NCI-H526 treated with DMSO at 0.1 percent for 48 hours (cell line): Measurements from ENCODE around the gene ITGB4.
"Not testable (repeated sequence)": the region's sequence is repeated elsewhere in the genome, so short reads cannot be mapped to it uniquely, and the experiment has no call there.

Source experiments
- DNase-seq: peaks from one replicate; lab custom pipeline; 2025; lab: John Stamatoyannopoulos, UW

ITGB4 gene

DNA sequence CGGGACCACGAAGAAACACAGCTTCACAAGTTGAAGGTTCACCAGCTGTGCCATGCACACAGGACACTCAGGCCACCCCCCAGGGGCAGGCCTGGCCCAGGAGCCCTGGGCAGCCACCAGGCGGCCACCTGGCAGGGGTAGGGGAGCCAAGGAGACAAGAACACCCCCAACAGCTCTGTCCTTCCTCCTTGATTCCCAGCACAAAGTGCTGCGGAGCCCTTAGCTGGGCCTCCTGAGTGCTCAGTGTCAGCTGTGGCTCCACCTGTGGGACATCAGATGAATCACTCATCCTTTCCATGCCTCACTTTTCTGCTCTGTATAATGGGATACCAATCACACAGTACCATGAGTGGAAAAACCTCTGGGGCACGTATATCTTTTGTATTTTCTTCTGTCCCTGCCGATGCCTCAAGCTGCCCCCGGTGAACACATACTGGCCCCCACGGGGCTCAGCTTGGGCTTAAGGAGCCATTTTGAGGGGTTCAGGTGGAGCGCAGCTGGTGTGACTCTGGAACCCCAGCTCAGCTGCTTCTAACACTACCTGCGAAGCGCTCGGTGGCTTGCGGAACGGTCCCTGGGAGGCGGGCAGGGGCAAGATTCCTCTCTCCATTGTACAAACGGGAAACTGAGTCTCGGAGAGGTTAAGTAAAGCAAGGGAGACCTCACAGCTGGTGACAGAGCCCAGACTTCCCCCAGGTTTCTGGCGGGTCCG lies 31.7 kb downstream of the ITGB4 start:
- no peak for DNase-seq

DNA sequence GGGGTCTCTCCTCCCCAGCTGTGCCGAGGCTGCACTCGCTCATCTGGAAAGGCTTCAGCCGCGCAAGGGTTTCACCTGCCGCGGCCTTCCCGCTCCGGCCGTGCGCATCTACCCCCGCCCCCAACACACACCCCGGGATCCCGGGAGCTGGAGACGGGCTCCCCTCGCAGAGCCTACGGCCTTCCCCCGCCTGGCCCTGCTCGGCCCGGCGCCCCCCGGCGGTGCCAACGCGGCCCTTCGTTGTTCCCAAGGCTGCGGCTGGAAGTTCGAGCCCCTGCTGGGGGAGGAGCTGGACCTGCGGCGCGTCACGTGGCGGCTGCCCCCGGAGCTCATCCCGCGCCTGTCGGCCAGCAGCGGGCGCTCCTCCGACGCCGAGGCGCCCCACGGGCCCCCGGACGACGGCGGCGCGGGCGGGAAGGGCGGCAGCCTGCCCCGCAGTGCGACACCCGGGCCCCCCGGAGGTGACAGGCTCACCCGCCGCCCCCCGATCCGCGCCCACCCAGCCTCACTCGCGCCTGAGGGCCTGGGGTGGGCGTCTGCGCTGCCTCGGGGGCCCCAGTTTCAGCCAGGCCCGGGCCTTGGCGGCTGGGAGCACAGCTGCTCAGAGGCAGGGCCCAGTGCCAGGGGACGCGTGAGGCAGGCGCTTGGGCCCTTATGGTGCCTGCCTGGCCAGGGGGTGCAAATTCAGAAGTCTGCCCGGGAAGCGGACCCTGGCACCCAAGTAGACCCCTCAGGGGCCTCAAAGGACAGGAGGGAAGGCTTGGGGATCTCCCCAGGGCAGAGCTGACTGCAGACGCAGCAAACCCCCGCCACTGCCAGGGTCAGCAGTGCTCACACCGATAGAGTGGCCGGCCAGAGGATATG lies 32.5 kb downstream of the ITGB4 start:
- peak; percentile 43 for DNase-seq

- DNase-seq: no peak
These were observed 33.3 kb downstream of the ITGB4 start for GRCh38 chr17:75754378-75755204.

- no peak for DNase-seq
These were observed 34.1 kb downstream of the ITGB4 start for GRCh38 chr17:75755205-75755901.

- no peak for DNase-seq
These were observed 34.7 kb downstream of the ITGB4 start for GRCh38 chr17:75755990-75756389.

DNA sequence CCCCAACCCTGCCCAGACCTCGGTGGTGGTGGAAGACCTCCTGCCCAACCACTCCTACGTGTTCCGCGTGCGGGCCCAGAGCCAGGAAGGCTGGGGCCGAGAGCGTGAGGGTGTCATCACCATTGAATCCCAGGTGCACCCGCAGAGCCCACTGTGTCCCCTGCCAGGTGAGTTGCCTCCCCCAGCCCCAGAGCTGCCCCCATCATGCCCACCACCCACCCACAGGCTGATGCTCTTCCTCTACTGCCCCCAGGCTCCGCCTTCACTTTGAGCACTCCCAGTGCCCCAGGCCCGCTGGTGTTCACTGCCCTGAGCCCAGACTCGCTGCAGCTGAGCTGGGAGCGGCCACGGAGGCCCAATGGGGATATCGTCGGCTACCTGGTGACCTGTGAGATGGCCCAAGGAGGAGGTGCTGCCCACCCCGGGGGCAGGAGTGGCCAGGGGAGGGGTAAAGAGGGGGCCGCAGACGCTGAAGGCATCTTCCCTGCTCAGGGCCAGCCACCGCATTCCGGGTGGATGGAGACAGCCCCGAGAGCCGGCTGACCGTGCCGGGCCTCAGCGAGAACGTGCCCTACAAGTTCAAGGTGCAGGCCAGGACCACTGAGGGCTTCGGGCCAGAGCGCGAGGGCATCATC lies 35.3 kb downstream of the ITGB4 start:
- DNase-seq: no peak

DNA sequence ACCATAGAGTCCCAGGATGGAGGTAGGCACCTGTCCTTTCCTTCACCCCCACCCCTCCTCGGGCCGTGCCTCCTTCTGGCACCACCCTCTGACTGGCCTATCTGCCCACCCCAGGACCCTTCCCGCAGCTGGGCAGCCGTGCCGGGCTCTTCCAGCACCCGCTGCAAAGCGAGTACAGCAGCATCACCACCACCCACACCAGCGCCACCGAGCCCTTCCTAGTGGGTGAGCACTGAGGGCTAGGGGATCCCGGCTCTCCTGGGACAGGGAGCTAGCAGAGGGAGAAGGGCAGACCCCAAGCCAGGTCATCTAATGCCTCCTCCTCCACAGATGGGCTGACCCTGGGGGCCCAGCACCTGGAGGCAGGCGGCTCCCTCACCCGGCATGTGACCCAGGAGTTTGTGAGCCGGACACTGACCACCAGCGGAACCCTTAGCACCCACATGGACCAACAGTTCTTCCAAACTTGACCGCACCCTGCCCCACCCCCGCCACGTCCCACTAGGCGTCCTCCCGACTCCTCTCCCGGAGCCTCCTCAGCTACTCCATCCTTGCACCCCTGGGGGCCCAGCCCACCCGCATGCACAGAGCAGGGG lies 35.9 kb downstream of the ITGB4 start:
- DNase-seq: no peak

- DNase-seq: no peak
These were observed 37.1 kb downstream of the ITGB4 start for GRCh38 chr17:75758131-75758905.

DNA sequence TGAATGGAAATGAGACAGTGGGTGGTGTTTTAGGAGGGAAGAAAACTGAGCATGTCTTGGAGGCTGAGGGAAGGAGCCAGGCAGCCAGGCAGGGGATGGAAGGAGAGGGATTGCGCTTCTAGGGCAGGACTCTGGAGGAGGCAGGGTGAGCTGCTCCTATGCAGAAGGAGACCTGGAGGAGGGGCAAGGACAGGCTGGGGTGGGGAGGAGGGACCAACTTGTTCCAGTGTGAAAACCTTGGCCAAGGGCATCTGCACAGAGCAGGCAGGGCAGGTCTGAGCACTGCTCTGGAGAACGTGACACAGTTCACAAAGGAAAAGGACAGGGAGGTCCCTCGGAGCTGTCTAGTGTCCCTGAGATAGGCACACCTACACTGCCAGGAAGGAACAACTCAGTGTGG lies 38.2 kb downstream of the ITGB4 start:
- DNase-seq: no peak

GRCh38 chr17:75759978-75760640 lies 38.9 kb downstream of the ITGB4 start:
- DNase-seq: not testable (repeated sequence)

DNA sequence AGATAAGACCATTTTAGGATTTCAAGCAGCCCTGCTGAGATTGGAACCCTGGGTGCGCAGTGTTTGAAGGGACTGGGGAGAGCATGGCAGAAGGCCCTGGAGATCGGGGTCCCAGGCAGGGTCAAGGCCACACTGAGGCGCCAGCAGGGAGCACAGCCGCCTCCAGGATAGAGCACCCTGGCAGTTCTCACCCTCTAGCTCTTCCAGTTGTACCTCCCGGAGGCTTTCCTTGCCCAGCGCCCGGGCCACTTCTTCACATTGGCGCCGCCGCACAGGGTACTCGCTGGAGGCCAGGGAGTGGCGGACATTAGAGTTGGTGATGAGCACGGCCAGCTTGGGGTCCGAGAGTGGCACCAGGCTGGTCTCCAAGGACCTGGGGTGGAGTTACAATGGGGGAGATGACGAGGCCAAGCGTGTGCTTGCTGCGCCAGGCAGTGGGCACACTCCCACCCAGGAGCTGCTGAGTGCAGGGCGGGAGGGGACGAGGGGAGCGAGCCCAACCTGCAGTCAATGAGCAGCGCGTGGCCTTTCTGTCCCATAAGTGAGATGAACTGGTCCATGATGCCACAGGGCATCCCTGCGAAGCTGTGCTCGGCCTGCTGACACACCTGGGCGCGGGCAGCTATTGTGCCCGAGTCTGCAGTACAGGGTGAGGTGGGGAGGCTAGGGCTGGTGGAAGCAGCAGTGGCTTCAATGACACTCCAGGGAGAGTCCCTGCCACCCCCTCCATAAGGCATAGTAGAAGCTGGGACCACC lies 41.4 kb downstream of the ITGB4 start:
- DNase-seq: no peak

- DNase-seq: no peak
These were observed 42.0 kb downstream of the ITGB4 start for GRCh38 chr17:75763269-75763607.

GRCh38 chr17:75763613-75764416 lies 42.6 kb downstream of the ITGB4 start:
- no peak for DNase-seq

- no peak for DNase-seq
These were observed 43.1 kb downstream of the ITGB4 start for GRCh38 chr17:75764417-75764710.

- peak; percentile 19 for DNase-seq
These were observed 43.6 kb downstream of the ITGB4 start, which contains the start of gene GALK1 for GRCh38 chr17:75764711-75765421. GALK1 (minus strand) TSS chr17:75765192; CDS start chr17:75765136, 56 bp downstream.

DNA sequence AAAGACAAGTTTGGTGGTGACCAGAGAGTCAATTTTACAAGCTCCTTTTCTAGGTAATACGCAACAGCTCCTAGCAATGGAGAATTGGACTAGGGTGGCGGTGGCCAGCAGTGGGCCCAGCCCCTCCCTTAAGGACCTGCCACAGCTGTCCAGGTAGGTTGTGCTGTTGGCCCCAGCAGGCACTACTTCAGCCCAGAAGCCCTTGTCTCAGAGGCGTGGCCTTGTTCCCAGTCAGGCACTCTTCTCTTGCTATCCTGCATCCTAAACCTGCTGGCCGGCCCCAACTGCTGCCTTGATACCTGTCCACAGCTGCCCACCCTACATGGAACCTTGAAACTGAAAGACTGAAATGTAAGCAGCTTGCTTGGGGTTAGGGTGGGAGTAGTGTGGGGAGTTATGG lies 44.7 kb downstream of the ITGB4 start:
- DNase-seq: no peak

DNA sequence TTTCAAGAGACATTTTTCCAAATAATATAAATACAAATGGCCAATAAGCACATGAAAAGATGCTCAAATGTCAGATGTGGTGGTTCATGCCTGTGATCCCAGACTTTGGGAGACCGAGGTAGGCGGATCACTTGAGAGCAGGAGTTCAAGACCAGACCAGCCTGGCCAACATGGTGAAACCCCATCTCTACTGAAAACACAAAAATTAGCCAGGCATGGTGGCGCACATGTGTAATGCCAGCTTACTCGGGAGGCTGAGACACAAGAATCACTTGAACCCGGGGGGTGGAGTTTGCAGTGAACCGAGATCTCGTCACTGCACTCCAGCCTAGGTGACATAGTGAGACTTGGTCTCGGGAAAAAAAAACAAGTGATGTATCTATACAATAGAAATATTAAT lies 46.6 kb downstream of the ITGB4 start:
- DNase-seq: no peak

- no peak for DNase-seq
These were observed 48.3 kb downstream of the ITGB4 start for GRCh38 chr17:75769536-75769935.
